Embryonic facial prominence (tissue), 1 donor: ENCODE results near the gene MPST.

Experiments
- DNase-seq: peaks from one replicate; pipeline ENCODE4 v3.0.0-alpha.2; 2016; ENCODE audit errors: extremely low spot score

The MPST gene

GRCh38 chr22:37044634-37045625 lies 25.4 kb downstream of the MPST start:
- no peak for DNase-seq

GRCh38 chr22:37045958-37046357 lies 26.4 kb downstream of the MPST start:
- DNase-seq, result no peak

GRCh38 chr22:37046589-37046988 lies 27.0 kb downstream of the MPST start:
- DNase-seq, result no peak

DNA sequence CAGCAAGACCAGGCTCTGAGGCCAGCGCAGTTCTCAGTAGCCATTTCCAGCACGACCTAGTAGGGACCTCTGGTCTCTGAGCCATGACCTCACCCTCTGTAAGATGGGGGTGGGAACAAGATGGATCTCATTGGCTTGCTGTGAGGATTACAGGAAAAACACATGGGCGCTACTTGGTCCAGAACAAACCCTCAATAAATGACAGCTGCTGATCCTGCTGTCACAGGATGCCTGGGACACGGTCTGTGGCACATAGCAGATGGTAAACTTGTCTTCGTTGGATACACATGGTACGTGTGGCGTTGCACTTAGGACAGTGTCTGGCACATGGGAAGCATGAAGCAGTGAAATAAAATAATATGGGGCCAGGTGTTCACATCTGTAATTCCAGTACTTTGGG lies 27.5 kb downstream of the MPST start:
- no peak for DNase-seq

- DNase-seq, result no peak
Observed at GRCh38 chr22:37048133-37048532, 28.6 kb downstream of the MPST start.

GRCh38 chr22:37049224-37049623 lies 29.7 kb downstream of the MPST start:
- DNase-seq, result no peak

DNA sequence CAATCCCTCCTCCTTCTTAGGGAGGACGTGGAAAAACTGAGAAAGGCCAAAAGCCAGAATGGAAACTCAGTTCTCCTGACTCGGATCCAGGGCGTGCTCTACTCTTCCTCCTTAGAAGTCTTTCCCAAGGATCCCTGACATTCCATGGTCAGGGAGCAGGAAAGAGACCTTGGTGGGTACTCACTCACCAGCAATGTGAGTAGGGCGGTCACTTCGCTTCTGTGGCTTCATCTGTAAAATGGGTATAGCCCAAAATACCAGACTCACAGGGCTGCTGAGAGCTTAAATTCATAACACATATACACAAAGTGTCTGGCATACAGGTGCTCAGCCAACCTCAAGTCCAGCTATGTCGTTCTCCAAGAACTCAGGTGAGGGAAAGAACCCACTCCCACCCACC lies 31.4 kb downstream of the MPST start:
- DNase-seq, result no peak

GRCh38 chr22:37051391-37052385 lies 32.1 kb downstream of the MPST start, which contains the start of gene KCTD17:
Gene KCTD17 (plus strand): TSS chr22:37051742. CDS start chr22:37051761, 19 bp downstream.
- peak; percentile 22 for DNase-seq

DNA sequence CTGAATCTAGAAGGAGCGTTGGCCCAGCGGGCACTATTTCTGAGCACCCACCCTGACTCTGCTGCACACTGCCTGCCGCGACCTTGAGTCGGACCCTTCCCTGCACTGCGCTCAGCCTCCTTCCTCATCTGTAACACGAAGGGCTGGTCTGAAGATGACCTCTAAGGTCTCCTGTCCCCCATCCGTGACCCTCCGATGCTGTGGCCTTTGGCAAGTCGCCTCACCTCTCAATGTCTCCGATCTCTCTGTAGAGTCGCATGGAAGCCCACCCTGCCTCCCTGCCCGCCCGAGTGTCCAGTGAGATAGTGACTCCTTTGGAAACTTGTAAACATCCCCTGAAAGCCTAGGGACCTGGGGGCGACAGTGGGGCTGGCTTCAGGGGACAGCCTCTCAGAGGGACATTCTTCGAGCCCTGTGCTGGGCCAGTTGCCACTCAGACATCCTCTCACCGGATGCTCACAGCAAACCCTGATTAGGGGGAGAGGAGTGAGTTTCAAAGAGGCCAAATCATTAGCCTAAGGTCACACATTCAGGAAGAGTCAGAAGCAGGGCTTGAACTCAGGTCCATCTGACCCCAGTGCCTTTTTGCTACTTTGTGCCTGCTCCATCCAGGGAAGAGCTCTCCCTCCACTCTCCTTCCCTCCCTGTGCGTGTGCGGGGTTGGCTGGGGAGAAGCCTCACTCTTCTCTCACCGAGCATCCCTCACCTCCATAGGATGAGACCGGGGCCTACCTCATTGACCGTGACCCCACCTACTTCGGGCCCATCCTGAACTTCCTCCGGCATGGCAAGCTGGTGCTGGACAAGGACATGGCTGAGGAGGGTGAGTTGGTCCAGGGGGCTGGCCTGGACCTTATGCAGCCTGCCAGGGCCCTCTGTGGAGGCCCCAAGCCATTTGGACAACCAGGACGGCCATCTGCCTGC lies 33.1 kb downstream of the MPST start:
- no peak for DNase-seq

- DNase-seq, result no peak
Observed at GRCh38 chr22:37053310-37054055, 33.9 kb downstream of the MPST start.

GRCh38 chr22:37054056-37054395 lies 34.5 kb downstream of the MPST start:
- no peak for DNase-seq

GRCh38 chr22:37054600-37055365 lies 35.2 kb downstream of the MPST start:
- no peak for DNase-seq

GRCh38 chr22:37056246-37056645 lies 36.7 kb downstream of the MPST start:
- DNase-seq, result no peak

GRCh38 chr22:37057226-37057625 lies 37.7 kb downstream of the MPST start:
- no peak for DNase-seq

- DNase-seq, result no peak
Observed at GRCh38 chr22:37057796-37058510, 38.4 kb downstream of the MPST start.

DNA sequence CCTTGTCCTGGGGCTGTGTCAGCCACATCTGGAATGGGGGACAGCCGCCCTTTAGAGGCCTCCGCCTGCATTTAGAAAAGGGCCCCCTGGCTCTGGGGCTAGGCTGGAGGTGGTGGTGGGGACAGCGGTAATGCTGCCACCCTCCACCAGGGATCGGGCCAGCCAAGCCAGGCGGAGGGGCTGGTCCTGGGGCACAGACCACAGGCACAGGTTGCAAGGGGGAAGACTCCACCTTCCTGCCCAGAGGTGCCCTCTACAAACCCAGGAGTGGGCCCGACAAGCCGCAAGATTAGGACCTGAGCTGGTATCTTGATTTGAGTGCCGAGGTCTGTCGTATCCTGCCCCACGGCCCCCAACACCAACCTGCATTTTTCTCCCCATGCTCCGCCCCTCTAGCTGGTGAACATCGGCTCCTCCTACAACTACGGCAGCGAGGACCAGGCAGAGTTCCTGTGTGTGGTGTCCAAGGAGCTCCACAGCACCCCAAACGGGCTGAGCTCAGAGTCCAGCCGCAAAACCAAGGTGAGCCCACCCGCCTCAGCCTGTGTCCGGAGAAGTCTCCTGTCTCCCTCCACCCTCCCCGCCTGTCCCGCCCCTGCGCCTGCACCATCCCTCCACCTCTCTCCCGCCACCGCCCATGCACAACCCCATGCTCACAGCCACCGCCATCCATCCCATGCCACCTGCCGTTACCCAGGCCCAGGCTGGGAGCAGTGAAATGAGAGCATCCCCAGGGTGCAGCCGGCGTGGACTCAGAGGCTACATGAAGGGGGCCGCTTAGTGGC lies 39.6 kb downstream of the MPST start:
- no peak for DNase-seq

DNA sequence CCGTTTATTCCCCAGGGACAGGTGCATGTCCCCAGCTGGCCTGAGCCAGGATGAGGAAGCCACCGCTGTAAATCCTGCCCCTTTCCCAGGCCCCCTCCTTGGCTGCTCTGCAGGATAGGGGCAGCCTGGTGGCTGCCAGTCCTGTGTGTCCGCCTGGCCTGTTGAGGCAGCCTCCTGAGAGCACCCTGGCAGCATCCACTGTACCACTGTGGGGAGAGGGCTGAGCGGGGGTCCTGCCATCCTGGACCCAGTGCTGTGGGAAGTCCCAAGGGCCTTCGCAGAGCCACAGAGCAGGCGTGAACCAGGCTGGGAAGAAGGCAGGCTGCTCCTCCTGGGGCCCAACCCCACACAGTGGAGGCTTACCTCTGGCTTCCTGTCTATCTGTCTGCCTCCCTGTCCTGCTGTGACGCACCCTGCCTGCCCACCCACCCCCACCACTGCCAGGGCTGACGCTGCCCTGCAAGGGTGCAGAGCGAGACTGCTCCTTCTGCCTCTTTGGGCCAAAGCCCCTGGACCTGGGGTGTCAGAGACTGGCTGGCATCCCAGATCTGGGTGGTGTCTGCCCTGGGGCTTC lies 40.4 kb downstream of the MPST start:
- no peak for DNase-seq
